Ovary (tissue), 1 donor: ENCODE results near the gene TPM4.

Experiments
- EP300 ChIP-seq: sonication (generic); formaldehyde crosslinking; IDR thresholded peaks from one replicate; pipeline ENCODE4 v1.6.1; 2017; ENCODE audit warnings: antibody characterized with exemption
- POLR2A ChIP-seq: fragments of 450-650 bp; IDR thresholded peaks from one replicate; pipeline ENCODE4 v1.6.1; 2017; ENCODE audit warnings: antibody characterized with exemption, mild to moderate bottlenecking, moderate library complexity

DNA sequence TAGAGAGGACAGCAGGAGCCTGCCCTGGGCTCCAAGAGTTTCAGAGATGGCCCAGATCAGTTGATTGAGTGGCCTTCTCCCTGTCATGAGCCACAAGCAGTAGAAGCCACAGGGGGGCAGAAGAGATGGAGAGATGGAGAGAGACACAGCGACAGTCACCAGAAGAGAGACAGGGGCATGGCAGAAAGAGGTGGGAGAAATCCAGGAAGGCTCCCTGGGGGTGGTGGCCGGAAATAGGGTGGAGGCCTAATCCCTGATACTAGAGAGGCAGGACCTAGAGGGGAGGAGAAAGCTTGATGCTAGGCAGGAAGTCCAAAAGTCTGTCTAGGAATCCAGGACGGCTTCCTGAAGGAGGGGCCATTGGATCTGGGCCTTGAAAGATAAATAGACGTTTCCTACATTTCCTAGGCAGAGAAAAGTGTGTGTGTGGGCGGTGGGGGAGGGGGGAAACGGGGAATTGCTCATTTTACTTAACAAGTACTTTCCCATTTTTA is 9.6 kb upstream of the TPM4 start:
- TF ChIP-seq EP300 (no peak), POLR2A (no peak)
